DMS53 treated with DMSO at 0.1 percent for 48 hours (cell line): ENCODE measurements around the gene KCTD10.
"Not testable (repeated sequence)": the region's sequence is repeated elsewhere in the genome, so short reads cannot be mapped to it uniquely, and the experiment has no call there.

Experiments
- DNase-seq: peaks from one replicate; lab custom pipeline; 2025; ENCODE audit not compliant: unreplicated experiment; lab: John Stamatoyannopoulos, UW

KCTD10 gene

DNA sequence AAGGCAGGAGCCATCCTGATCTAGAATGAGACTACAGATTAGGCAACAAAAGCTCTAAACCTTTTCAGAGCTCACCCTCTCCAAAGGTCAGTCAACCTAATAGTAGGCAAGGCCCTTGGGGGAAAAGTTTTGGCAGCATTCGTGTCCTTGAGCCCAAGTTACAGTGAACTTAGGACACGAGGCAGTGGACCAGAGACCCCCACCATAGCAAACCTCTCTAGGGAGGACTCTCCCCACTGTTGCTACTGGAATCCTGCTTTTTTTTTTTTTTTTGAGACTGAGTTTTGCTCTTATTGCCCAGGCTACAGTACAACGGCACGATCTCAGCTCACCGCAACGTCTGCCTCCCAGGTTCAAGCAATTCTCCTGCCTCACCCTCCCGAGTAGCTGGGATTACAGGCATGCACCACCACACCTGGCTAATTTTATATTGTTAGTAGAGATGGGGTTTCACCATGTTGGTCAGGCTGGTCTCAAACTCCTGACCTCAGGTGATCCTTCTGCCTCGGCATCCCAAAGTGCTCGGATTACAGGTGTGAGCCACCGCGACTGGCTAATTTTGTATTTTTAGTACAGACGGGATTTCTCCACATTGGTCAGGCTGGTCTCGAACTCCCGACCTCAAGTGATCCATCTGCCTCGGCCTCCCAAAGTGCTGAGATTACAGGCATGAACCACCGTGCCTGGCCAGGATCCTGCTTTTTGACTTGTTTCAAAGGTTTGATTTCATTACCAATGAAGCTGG is 3.4 kb downstream of the KCTD10 start:
- not testable (repeated sequence) for DNase-seq

DNA sequence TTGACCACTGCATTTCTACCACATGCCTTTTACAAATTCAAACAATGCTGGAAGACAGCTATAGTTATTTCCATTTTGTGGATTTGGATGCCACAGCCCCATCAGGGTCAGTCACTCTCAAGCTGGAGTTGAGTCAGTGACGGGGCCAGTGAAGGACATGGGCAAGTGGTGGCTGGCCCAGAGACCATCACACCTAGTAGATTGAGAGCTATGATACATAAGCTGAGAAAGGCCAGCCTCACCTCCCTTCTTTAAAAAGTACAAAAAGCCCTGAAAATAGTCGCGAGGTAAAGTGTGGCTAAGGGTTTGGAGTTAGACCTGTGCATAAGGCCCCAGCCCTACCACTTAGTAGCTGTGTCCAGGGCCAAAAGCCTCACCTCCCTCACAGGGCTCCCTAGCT is 4.1 kb downstream of the KCTD10 start:
- DNase-seq = no peak

DNA sequence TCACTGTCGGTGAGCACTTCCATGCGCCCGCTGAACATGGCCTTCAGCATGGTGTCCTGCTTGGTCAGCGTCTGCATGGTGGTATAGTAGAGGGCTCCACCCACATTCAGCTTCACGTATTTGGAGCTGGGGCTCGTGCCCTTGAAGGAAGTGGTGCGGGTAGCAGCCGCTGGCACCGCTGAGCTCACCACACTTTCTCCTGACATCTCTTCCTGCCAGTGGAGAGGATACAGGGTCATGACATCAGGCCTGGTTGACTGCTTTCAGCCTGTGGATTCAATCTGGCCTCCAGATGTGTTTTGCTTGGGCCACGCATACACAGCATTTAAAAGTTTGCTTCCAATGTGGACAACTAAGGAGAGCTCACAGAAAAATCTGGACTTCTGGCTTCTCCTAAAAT is 7.6 kb downstream of the KCTD10 start:
- DNase-seq = no peak

DNA sequence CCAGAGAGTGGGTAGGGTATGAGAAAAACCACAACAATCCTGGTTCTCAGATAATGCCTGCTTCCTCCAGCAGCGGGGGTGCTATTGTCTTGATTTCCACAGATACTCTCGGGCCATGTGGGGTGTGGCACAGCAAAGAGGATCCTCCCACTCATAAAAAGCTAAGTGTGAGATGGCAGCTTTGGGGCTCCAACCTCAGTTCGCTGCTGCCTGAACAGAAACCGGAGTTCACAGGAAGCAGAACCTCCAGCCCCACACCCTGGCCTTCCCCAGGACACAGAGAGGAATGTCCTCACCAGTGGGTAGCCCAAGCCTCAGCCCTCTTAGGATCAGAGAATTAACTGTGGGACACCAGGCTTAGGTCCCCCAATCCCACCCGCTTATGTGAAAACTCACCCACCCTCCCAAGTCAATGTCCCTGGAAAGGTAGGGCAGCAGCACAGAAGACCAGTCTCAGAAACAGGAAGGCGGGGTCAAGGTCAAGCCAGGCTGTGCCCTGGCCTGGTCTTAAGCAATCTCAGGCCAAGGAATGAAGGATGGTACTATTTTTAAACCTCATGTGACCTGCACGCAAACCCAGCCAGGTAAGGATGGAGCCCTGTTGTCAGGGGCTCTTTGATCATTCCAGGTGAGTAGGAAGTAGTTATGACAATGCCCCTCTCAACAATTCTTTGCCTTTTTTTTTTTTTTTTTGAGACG is 9.0 kb downstream of the KCTD10 start:
- no peak for DNase-seq

DNA sequence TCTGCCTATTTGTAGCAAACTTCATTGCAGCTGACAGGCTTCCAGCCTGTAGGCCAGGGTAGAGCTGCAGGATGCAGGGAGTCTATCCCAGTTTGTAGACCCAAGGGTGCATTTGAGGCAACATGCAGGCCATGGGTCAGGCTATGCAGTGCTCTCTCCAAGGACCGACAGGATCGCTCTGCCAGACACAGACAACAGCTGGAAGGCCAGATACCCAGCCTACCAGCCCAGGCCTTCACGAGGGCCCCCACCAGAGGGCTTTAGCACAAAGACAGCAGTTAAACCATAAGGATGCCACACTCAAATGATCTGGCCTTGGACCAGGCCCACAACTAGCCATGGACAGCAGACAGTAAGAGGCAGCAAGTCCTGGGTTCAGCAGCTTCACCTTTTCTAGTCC is 10.3 kb downstream of the KCTD10 start:
- DNase-seq = no peak

DNA sequence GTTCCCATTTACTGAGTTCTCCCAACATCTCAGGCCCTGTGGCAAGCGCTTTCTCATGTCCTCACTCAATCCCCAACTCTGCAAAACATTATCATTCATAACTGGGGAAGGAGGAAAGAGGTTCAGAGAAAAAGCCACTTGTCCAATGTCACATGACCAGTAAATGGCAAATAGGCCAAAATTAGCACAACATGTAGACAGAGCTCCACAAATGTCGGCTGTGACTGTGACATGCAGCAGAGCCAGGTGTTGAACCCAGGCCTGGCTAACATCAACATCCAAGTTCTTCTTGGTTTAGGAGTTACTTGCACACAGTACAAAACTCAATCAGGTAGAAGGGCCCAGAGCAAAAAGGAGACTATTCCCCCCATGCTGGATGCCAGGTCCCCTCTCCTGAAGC is 10.8 kb downstream of the KCTD10 start:
- DNase-seq = no peak

DNA sequence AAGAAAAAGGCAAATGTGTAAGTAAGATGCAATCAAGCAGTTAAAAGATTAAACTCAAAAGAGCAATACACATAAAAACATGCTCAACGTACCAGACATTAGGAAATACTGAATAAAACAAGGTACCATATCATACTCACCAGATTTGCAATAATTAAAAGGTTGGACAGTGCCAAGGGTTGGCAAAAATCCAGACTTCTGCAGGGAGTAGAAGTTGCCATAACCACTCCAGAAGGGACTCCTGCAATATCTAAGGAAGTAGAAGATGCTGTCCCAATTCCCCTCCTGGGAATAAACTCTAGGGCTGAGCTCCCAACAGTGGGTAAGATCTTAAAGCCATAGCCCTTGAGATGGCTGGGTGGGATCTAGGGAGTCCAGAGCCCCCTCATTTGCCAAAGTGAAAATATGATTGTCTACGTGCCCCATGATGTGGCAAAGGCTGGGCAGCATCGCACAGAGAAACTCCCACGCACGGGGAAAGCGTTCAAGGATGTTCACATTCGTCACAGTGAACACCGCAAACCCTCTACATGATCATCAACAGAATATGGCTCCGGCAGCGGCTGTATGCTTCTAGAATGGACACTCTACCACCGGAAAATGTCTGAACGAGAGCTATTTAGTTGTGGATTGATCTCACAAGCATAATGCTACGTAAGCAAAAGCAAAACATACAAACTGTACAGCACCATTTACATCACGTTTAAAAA is 12.3 kb downstream of the KCTD10 start:
- no peak for DNase-seq

DNA sequence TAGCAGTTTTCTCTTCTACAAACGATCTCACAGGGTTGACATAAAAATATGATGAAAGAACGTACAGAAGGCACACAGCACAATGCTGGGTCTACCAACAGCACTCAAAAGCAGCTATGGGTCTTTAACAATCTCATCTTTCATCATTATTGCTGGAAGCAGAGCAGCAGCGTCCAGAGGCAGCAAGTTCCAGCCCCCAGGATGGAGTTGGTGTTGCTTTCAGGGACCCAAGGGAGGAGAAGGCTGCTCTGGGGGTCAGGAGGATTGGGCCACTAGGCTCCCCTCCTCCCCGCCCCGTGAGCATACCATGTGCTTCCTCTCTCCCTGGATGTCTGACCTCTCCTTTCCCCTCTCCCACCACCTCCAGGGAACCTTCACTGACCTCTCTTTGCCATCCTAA is 13.3 kb downstream of the KCTD10 start:
- DNase-seq = no peak

DNA sequence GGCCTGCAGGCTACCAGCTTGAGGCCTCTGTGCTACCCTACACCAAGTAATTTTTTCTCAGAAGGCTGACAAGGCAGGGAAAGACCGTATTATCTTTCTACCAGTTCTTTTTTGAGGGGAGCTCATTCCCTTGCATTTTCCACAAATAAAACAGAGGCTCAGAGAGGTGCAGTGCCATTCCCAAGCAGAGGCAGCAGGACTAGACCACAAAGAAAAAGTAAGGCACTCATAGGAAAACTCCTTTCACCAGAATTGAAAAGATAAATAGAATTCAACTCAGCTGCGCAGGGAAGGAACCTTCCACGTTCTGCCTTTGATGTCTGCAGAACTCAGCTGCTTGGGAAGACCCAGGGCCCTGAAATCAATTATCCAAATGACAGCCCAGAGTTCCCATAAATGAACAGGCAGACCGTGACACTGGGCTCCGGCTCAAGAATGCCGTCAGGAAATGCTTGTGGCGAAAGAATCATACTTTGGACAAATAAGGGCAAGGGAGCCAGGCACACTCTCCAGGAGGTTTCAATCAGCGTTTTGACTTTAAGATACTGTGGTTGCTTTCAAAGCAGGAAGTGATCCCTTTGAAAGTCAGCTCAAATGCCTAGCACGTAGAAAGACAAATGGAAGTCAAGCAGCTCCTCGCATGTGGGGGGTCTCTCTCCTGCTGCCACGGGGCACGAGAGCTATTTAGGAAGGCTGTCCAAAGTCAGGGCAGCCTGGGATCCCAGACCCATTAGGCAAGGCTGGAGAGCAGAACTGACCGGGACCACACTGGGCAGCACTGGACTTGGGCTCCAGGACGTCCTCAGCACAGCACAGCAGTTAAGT is 14.0 kb downstream of the KCTD10 start:
- no peak for DNase-seq

DNA sequence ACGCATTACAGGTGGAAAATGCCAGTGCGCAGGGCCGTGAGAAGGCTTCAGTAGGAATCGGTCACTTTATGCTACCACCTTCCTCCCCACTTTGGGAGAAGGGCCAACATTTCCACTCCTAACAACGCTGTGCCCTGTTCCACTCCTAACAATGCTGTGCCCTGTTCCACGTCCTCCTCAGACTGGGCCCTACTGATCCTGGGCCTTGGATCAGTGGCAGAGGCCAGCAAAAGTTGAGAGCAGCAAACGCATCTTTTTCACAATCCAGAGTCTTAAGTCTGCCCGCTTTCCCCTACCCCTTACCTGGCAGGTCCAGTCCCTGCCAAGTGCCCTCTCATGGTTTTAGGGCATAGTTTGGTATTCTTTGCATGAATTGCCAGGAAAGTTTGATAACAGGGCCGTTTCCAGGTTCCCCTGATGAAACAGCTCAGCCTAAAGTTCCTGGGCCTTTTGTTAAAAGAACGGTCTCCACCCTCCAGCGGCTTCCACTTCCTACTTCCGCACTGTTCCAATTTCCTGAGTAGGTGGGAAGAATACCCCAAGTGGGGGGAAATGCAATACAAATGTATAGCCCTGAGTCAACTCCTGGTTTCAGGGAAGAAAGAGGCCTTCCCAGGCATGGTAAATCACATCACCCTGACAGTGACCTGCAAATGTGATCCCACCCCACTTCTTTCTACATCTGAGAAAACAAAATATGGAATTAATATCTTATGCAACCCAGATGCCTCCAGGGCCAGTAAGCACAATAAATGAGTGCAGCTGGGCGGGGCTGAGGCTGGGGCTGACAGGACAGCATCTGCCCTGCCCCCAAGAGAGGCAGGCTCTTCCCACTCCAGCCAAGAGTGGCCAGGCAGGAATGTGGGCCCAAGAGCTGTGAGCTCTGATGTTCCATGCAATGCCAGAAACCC is 15.0 kb downstream of the KCTD10 start:
- DNase-seq = no peak

DNA sequence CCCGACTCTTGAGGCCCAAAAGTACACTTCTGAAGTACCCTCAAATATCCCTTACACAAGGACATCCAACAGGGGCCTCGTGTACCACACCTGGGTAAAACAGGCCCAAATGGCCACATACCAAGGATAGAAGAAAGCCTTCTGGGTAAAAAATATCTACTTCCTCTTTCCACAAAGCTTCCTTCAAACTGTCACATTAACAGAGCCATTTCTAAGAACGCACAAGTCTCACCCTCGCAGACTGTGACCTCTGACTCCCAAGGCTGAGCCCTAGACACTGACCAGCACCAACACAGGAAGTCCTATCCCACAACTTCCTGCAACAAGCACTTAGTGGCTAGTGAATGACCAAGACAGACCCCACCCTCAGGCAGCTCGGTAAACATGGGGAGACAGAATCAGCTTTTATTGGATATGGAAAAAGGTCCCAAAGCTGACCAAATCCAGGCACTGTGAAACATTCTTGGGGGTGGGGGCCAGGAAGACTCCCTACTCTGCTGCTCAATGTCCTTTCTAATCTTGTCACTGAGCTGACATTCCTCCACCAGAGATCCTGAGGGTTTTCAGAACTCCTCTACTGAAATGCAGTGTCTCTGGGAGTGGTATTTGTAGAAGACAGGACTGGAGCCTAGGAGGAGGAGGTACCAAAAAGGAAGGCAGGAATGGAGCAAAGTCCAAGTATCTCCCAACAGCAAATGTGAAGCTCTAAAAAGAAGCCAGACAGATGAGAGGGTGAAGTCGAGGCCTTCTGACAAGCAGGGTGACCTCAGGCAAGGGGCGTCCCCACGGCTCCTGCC is 15.9 kb downstream of the KCTD10 start:
- no peak for DNase-seq

DNA sequence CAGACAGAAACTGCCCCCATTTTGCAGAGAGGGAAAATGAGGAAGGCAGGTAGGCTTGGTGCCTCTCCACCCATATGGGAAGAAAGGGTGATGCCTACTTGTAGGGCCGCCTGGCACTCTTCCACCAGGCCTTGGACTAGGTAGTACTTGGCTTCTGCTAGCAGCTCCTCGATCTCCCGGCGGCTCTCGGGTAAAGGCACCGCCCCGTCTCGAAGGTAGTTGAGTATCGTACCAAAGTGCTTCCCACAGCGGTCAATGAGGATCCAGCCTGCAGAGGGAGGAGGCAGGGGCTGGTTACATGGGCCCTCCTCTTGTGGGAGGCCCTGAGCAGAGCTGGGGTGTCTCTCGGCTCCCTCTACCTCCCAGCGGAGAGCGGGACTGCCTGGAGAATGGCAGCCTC is 16.6 kb downstream of the KCTD10 start:
- DNase-seq = no peak

DNA sequence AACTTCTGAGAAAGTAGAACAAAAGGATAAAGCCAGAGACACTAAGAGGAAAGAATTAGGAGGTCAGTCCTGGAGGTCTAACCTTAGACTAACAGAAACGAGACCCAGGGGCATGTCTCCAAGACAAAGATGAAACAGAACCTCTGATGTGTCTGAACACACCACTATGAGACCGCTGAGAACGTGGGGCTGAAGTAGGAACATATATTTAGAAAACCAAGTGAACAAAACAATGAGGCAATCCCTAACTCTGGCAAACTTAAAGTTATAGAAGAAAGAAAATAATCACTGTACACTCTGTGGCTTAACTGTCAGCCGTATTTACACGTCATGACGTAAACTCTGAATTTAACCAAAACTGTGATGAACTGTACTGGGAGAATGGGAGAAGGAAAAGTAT is 17.9 kb downstream of the KCTD10 start:
- DNase-seq = no peak

DNA sequence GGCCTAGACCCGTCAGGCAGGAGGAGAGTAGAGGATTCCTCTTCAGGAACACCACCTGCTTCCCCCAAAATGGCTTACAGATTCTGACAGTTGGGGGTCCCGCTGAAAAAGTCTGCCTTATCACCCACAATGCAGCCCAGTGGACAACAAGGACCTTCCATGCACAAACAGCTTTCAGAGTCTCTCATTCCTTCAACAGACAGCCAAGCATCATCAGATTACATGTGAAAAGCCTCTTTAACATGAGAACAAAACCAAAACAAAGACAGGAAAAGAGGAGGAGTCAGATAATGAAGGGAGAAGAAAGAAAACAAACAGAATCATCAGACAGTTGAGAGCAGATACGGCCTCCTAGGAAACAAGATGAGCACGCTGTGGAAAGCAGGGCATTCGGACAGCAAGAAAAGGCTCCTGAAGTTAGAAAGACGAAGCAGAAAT is 18.3 kb downstream of the KCTD10 start:
- DNase-seq = no peak

DNA sequence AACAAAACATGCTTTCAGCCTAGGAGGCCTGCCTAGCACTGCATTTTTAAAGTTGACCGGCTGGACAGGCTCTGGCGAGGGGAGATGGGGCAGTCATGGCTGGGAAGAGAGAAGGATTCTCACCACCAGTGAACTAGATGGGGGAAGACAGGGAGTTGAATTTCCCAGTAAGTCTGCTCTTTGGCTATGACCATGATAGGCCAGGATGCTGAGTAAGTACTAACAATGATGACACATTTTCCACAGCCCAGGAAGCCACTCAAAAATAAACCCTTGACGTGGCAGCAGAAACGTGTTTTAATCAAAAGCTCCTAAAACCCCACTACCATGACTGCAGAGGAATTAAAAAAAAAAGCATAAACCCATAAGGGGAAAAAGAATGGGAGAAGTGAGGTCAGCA is 19.0 kb downstream of the KCTD10 start:
- DNase-seq = no peak

DNA sequence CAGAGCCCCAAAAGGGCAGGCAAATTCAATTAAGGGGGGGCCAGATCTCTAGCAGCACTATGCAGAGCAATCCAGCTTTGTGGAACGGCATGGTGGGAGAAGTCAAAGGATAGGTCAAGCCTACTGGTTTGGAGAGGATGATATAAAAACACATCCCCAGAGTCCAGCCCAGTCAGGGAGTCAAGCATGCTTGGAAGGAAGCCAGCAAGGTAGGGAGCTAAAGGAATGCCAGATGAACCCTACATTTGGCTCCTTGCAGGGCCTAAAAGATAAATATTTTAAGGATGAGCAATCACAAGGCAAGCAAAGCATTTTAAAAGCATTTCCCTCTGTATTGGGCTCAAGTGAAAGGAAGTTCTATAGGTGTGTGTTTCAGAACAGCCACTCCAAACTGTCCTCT is 21.4 kb downstream of the KCTD10 start:
- DNase-seq = no peak

DNA sequence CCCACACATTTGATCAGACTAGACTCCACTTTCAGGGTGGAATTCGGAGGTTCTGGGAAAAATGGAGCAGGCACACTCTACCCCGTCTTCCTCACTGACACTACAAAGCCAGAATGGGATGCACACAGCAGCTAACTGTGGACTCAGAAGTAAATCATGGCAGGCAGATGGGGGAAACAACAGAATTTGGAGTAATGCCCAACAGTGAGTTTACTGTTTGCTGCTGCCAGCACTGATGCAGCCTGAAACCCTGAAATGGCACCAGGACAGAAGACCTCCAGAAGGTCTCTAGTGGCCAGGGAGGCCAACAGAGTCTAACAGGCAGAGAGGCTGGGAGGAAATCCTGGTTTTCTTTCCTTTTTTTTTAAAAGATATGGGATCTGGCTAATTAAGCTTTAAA is 24.6 kb downstream of the KCTD10 start:
- no peak for DNase-seq

DNA sequence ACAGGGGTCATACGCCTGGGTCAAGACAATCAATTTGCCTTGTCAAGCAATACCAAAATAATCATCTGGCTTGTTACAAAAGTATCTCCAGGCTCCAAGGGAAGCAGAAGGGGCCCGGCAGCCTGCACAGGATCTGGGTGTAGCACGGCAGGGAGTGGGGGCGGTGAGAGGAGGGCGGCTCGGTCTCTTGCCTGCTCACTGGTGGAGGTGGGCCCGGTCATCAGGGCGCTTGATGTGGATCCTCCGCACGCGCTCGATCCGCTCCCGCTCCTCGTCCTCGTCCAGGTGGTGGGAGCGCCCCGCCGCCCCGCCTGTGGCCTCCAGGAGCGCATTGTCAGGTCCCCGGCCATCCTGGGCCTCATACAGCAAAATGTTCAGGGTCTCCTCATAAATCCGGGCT is 25.7 kb downstream of the KCTD10 start:
- no peak for DNase-seq

DNA sequence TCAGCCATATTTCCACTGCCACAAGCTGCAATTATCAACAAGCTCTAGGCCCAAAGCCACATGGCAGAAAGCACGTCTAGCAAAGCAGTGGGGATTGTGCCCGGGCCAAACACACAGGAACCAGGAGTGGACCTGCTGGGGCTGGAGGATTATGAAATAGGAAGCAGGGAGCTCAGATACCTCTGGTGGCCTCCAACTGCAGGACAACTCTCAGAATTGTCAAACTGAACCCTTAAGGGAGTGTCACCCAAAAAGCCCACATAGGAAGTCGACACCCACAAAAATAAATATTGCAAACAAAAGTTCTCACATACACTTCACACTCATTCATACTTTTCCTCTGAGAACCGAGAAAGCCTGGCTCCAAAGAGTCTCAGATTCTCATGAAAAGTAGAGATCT is 26.1 kb downstream of the KCTD10 start:
- no peak for DNase-seq
